Left ventricle myocardium inferior (tissue), 1 donor: ENCODE measurements around the gene KCTD19. TPM values are rescaled to one million over a fixed set of nuclear protein-coding genes. Genes with fewer than 3 reads are reported as not detected.

ENCODE experiments used
- DNase-seq: peaks from one replicate; pipeline ENCODE4 v3.0.0-alpha.2; 2020
- H3K27ac ChIP-seq: fragments of 200-600 bp; replicated peaks from 2 replicates; pipeline ENCODE4 v1.8.0; 2021
- H3K27me3 ChIP-seq: fragments of 200-600 bp; 2 replicates; pipeline ENCODE4 v1.8.0; 2021; ENCODE audit warnings: low read depth
- H3K36me3 ChIP-seq: fragments of 200-600 bp; 2 replicates; pipeline ENCODE4 v1.8.0; 2021
- H3K4me1 ChIP-seq: fragments of 200-600 bp; 2 replicates; pipeline ENCODE4 v1.8.0; 2021
- H3K4me3 ChIP-seq: fragments of 200-600 bp; 2 replicates; pipeline ENCODE4 v1.8.0; 2021; ENCODE audit warnings: mild to moderate bottlenecking, moderate library complexity
- H3K9me3 ChIP-seq: fragments of 200-600 bp; replicated peaks from 2 replicates; pipeline ENCODE4 v1.8.0; 2021
- intact Hi-C: fragments of 100-400 bp; cut with micrococcal nuclease; formaldehyde crosslinking; loops from one replicate; pipeline ENCODE4 v1.11.0; 2022
- total RNA-seq: library from RNA; stranded (reverse); fragmentation: NEBNext Ultra II Directional; extraction: Animal tissue kit (Norgen Biotek cat#: 25700); gene quantifications from one replicate; pipeline ENCODE4 v1.2.1, GENCODE V29; 2021
- TF ChIP-seq, protein P1 (sequence below): fragments of 200-600 bp; IDR thresholded peaks from 2 replicates; pipeline ENCODE4 v1.8.0; 2021; ENCODE audit warnings: antibody characterized with exemption, mild to moderate bottlenecking, borderline replicate concordance
- donor health status: DM: no; HTN: yes; CAD: no; lungs with severe emphysema.

The KCTD19 gene
- total RNA-seq, 1 donor from 2014 or later, result not detected

DNA sequence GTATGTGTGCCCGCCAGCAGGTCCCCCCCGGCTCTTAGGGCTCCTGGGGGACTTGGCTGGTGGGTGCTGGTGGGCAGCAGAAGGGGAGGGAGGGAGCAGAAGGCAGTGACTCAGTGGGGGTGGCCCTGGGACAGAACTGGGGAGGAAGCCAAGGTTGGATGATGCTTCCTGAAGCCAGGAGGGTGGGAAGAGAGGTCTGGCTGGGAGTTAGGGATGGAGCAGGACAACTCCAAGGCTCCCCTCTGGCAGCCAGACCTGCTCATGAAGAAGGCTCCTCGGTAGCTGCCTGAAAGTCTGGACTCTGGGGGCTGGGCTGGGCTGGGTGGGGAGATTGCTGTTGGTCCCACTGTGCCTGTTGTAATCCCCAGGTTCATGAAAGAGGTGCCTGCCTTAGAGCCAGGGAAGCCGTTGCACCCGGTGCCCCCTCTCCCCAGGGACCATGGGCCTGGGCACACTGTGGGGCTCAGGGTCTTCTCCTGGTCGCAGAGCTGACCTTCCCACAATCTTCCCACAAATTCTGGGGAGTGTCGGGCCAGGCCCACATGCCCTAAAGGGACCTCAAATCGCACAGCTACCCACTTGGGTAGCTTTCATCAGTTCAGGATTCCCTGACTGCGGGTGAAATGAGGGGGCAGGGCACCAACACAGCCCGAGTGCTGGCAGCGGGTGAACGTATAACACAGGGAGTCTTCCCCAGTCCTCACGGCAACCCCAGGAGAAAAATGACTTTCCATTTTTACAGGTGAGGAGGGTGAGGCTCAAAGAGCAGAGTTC lies 48.4 kb downstream of the KCTD19 start:
- DNase-seq, result no peak
- H3K4me3 ChIP-seq, result peak overlapping the region; percentile 70

DNA sequence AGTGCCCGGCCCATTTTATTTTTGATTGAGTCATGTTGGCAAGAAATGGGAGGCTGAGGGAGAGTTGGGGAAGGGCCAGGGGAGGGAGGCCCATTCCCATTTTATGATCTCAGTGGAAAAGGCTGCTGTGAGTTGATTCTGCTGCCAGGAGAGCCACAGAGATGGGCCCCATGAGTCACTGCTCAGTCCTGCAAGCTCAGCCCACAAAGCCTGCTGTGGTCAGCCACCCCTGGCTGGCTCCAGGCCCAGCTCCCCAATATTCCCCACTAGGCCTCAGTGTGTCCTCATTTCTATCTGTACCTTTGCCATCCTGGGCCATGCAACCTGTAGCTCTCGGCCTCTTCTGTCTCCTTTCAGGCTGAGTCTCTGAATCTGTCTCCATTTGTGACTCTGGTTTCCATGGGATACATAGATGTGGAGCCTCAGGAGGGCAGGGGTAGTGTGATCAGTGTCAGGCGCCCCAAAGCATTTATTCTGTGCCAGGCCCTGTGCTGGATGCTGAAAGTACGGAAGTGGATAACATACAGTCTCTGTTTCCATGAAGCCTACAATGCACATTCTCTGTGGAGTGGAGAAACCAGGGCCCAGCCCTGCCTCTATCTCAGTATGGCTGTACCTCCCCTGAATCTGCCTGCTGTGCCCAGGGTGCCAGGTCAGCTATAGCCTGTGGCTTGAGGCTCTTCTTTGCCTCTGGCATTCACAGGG lies 49.1 kb downstream of the KCTD19 start:
- Histone ChIP-seq H3K27ac (no peak overlapping the region), H3K4me1 (peaks cover 16% of the 10 kb centered on the region), H3K27me3 (peaks cover 4% of the 10 kb centered on the region), H3K4me3 (no peak overlapping the region), H3K36me3 (no peaks in the 10 kb centered on the region), H3K9me3 (no peaks in the 10 kb centered on the region)
- TF ChIP-seq, protein P1, sequence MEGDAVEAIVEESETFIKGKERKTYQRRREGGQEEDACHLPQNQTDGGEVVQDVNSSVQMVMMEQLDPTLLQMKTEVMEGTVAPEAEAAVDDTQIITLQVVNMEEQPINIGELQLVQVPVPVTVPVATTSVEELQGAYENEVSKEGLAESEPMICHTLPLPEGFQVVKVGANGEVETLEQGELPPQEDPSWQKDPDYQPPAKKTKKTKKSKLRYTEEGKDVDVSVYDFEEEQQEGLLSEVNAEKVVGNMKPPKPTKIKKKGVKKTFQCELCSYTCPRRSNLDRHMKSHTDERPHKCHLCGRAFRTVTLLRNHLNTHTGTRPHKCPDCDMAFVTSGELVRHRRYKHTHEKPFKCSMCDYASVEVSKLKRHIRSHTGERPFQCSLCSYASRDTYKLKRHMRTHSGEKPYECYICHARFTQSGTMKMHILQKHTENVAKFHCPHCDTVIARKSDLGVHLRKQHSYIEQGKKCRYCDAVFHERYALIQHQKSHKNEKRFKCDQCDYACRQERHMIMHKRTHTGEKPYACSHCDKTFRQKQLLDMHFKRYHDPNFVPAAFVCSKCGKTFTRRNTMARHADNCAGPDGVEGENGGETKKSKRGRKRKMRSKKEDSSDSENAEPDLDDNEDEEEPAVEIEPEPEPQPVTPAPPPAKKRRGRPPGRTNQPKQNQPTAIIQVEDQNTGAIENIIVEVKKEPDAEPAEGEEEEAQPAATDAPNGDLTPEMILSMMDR, result no peak
- no peak for DNase-seq
- intact Hi-C loops, result no loop called here

More for the DNA sequence above, 48.4 kb downstream of the KCTD19 start:
- intact Hi-C loops, result no loop called here
- H3K27me3 ChIP-seq, result peaks cover 4% of the 10 kb centered on the region
- no peaks in the 10 kb centered on the region for H3K9me3 ChIP-seq
- TF ChIP-seq, protein P1, result no peak
- H3K27ac ChIP-seq, result peak overlapping the region; percentile 50
- H3K4me1 ChIP-seq, result peaks cover 16% of the 10 kb centered on the region
- H3K36me3 ChIP-seq, result no peaks in the 10 kb centered on the region

DNA sequence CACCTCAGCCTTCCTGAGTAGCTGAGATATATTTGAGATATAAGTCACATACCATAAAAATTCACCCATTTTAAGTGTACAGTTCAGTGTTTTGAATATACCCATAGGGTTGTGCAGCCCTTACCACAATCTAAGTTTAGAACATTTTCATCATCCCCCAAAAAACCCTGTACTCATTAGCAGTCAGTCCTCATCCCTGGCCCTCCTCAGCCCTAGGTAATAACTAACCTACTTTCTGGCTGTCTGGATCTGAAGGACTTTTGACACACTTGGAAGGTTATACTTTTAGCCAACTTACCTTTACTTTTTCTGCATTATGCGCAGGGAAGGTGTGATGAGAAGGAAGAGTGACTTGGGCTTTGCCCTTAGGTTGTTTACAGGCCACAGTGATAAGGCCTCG lies 51.2 kb downstream of the KCTD19 start:
- TF ChIP-seq, protein P1, result no peak
- Histone ChIP-seq H3K9me3 (no peaks in the 10 kb centered on the region), H3K36me3 (no peaks in the 10 kb centered on the region), H3K4me1 (peaks cover 16% of the 10 kb centered on the region), H3K27ac (no peak overlapping the region), H3K4me3 (no peak overlapping the region), H3K27me3 (peaks cover 4% of the 10 kb centered on the region)
- intact Hi-C loops, result no loop called here
- DNase-seq, result no peak

DNA sequence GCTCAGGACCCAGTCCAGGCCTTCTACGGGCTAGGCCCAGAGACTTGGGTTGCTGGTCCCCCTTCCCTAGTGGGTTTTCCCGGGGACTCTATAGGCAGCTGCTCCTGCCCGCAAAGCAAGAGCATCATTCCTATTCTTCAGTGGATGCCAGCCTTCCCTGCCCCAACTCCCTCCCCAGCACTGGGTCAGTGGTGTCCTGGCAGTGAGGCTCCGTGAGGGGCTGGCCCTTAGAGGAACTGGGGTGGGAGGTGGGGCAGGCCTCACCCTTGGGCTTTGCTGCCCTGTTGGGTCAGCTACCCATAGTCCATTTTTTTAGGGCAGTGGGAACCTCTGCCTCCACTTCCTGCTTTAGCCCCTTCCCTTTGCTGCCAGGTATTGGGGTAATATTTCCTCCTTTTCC lies 55.1 kb downstream of the KCTD19 start:
- Histone ChIP-seq H3K4me1 (no peaks in the 10 kb centered on the region), H3K27ac (no peak overlapping the region), H3K27me3 (peaks cover 1% of the 10 kb centered on the region), H3K36me3 (no peaks in the 10 kb centered on the region), H3K9me3 (no peaks in the 10 kb centered on the region), H3K4me3 (no peak overlapping the region)
- intact Hi-C loops, result no loop called here
- DNase-seq, result no peak
- TF ChIP-seq, protein P1, result no peak

DNA sequence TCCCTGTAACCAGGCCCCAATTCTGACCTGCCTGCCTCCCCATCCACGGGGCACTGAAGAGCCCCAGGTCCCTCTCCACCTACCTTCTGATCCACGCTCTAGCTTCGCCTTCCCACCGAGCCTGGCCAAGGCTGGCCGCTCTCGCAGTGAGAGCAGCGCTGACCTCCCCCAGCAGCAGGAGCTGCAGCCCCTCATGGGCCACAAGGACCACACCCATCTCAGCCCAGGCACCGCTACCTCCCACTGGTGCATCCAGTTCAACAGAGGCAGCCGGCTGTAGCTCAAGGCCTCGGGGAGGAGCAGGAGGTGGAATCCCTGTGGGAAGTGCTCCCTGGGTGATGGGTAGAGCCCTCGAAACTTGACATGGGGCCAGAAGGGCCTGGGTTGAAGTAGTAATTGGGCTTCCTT lies 55.6 kb downstream of the KCTD19 start:
- H3K4me3 ChIP-seq, result no peak overlapping the region
- DNase-seq, result no peak
- intact Hi-C loops, result no loop called here
- TF ChIP-seq, protein P1, result no peak
- H3K9me3 ChIP-seq, result no peaks in the 10 kb centered on the region
- H3K27ac ChIP-seq, result no peak overlapping the region
- H3K36me3 ChIP-seq, result no peaks in the 10 kb centered on the region
- no peaks in the 10 kb centered on the region for H3K4me1 ChIP-seq
- peaks cover 5% of the 10 kb centered on the region for H3K27me3 ChIP-seq
